H1 (cell line): Measurements from ENCODE around the gene OTOP3. TPM values are rescaled to one million over a fixed set of nuclear protein-coding genes. Genes with fewer than 3 reads are reported as not detected.

Experiments
- CTCF ChIA-PET: fragments of 300-600 bp; sonication (Branson Sonifier 250); formaldehyde crosslinking; loops from one replicate; lab custom pipeline; 2021; ENCODE audit not compliant: partially characterized antibody; lab: Charles Lee
- POLR2A ChIA-PET: fragments of 300-600 bp; sonication (Branson Sonifier 250); formaldehyde crosslinking; loops from one replicate; lab custom pipeline; 2021; ENCODE audit warnings: inconsistent platforms; ENCODE audit not compliant: partially characterized antibody; lab: Charles Lee
- DNase-seq, 2 experiments: peaks; one replicate each; pipeline versions ENCODE4 v3.0.0 to v3.0.0-alpha.2; 2010 to 2022; ENCODE audit warnings: low spot score in 2 of 2, low read depth in 1 of 2, mixed read lengths in 1 of 2
- FAIRE-seq: peaks from 2 replicates; lab custom pipeline; 2011; peaks lifted over from hg19 to GRCh38; lab: Jason Lieb, UNC
- H2AFZ ChIP-seq: 2 replicates; pipeline ENCODE4 v1.8.1; 2012; ENCODE audit warnings: low read length, inconsistent platforms
- H2AK5ac ChIP-seq: 2 replicates; pipeline ENCODE4 v1.6.1; 2013; ENCODE audit warnings: low read depth, low read length
- H2BK120ac ChIP-seq: replicated peaks from 2 replicates; pipeline ENCODE3; 2013; ENCODE audit warnings: low read depth, low read length, inconsistent platforms
- H2BK12ac ChIP-seq: 2 replicates; pipeline ENCODE4 v1.6.1; 2013; ENCODE audit warnings: low read depth, low read length
- H2BK15ac ChIP-seq: 2 replicates; pipeline ENCODE4 v1.6.1; 2013; ENCODE audit warnings: low read length
- H2BK20ac ChIP-seq: 2 replicates; pipeline ENCODE4 v1.6.1; 2013; ENCODE audit warnings: low read length
- H2BK5ac ChIP-seq: 2 replicates; pipeline ENCODE4 v1.6.1; 2013; ENCODE audit warnings: low read depth, low read length
- H3K14ac ChIP-seq: 2 replicates; pipeline ENCODE4 v1.6.1; 2013; ENCODE audit warnings: inconsistent platforms; ENCODE audit not compliant: insufficient read length
- H3K18ac ChIP-seq: 2 replicates; pipeline ENCODE4 v1.6.1; 2013; ENCODE audit warnings: low read length; ENCODE audit errors: extremely low read depth
- H3K23ac ChIP-seq: 2 replicates; pipeline ENCODE4 v1.6.1; 2013; ENCODE audit warnings: inconsistent platforms; ENCODE audit not compliant: insufficient read length
- H3K23me2 ChIP-seq: 2 replicates; pipeline ENCODE4 v1.6.1; 2013; ENCODE audit warnings: low read depth, low read length
- H3K27ac ChIP-seq: 2 replicates; pipeline ENCODE4 v1.6.1; 2011; ENCODE audit warnings: low read depth, low read length, inconsistent platforms
- H3K27me3 ChIP-seq, 4 experiments: replicated peaks in 1 of 4; 1 replicate in 1 of 4; 2 replicates in 3 of 4; pipeline versions ENCODE4 v1.6.1 to v1.8.1; 2011 to 2013; ENCODE audit warnings: low read length in 3 of 4, mild to moderate bottlenecking in 3 of 4, inconsistent platforms in 2 of 4, mixed read lengths in 2 of 4, moderate library complexity in 1 of 4; ENCODE audit not compliant: control insufficient read depth in 3 of 4, insufficient read depth in 3 of 4; ENCODE audit errors: extremely low read depth in 1 of 4
- H3K36me3 ChIP-seq, 4 experiments: 2 replicates each; pipeline versions ENCODE4 v1.6.1 to v1.8.1; 2011 to 2013; ENCODE audit warnings: mild to moderate bottlenecking in 4 of 4, low read length in 3 of 4, moderate library complexity in 2 of 4, control low read depth in 1 of 4, inconsistent platforms in 1 of 4; ENCODE audit not compliant: insufficient read depth in 4 of 4, control insufficient read depth in 2 of 4
- H3K4ac ChIP-seq: replicated peaks from 2 replicates; pipeline ENCODE3; 2013; ENCODE audit warnings: low read length, low read depth, mixed read lengths, inconsistent platforms; ENCODE audit not compliant: insufficient read length
- H3K4me1 ChIP-seq, 4 experiments: replicated peaks in 1 of 4; 1 replicate in 1 of 4; 2 replicates in 3 of 4; pipeline versions ENCODE4 v1.6.1 to v1.8.1; 2011 to 2013; ENCODE audit warnings: low read length in 3 of 4, inconsistent platforms in 2 of 4, mixed read lengths in 1 of 4; ENCODE audit not compliant: insufficient read depth in 4 of 4, control insufficient read depth in 3 of 4
- H3K4me2 ChIP-seq, 2 experiments: 2 replicates each; pipeline versions ENCODE4 v1.6.1 to v1.8.1; 2011 to 2013; ENCODE audit warnings: low read depth in 2 of 2, low read length in 2 of 2, control low read depth in 1 of 2, inconsistent platforms in 1 of 2, mild to moderate bottlenecking in 1 of 2; ENCODE audit not compliant: insufficient read depth in 1 of 2
- H3K4me3 ChIP-seq, 4 experiments: fragments of 200-600, 300-600 bp in 1 of 4; sonication (generic), shearing (Covaris generic), sonication (Bioruptor Twin) in 1 of 4; 2 replicates each; pipeline versions ENCODE4 v1.5.1 to v1.8.1; 2011 to 2016; ENCODE audit warnings: low read length in 4 of 4, low read depth in 3 of 4, control low read depth in 2 of 4, inconsistent platforms in 2 of 4, mild to moderate bottlenecking in 2 of 4, mixed read lengths in 1 of 4, moderate library complexity in 1 of 4; ENCODE audit not compliant: insufficient read depth in 2 of 4; ENCODE audit errors: extremely low read depth in 1 of 4
- H3K56ac ChIP-seq: replicated peaks from 2 replicates; pipeline ENCODE3; 2013; ENCODE audit warnings: low read depth, mild to moderate bottlenecking, mixed read lengths, low read length, inconsistent platforms; ENCODE audit not compliant: insufficient read length
- H3K79me1 ChIP-seq: 2 replicates; pipeline ENCODE4 v1.6.1; 2013; ENCODE audit warnings: low read depth, low read length, control low read depth
- H3K79me2 ChIP-seq, 2 experiments: 2 replicates each; pipeline versions ENCODE4 v1.6.1 to v1.8.1; 2012 to 2013; ENCODE audit warnings: low read length in 2 of 2, mild to moderate bottlenecking in 2 of 2, inconsistent platforms in 1 of 2; ENCODE audit not compliant: insufficient read depth in 2 of 2, control insufficient read depth in 1 of 2
- H3K9ac ChIP-seq, 4 experiments: replicated peaks in 1 of 4; 1 replicate in 1 of 4; 2 replicates in 3 of 4; pipeline versions ENCODE4 v1.6.1 to v1.8.1; 2011 to 2013; ENCODE audit warnings: low read depth in 3 of 4, low read length in 3 of 4, control low read depth in 2 of 4, mild to moderate bottlenecking in 2 of 4, moderate library complexity in 2 of 4, inconsistent platforms in 1 of 4; ENCODE audit errors: extremely low read depth in 1 of 4
- H3K9me3 ChIP-seq, 2 experiments: 2 replicates each; pipeline versions ENCODE4 v1.6.1 to v1.8.1; 2012 to 2013; ENCODE audit warnings: mild to moderate bottlenecking in 2 of 2, moderate library complexity in 2 of 2, control low read depth in 1 of 2, inconsistent platforms in 1 of 2, low read depth in 1 of 2, low read length in 1 of 2, mixed read lengths in 1 of 2; ENCODE audit not compliant: insufficient read depth in 2 of 2
- H4K20me1 ChIP-seq, 2 experiments: replicated peaks in 1 of 2; 2 replicates each; pipeline versions ENCODE3 to v1.8.1; 2011 to 2013; ENCODE audit warnings: inconsistent platforms in 2 of 2, low read length in 2 of 2, mild to moderate bottlenecking in 1 of 2; ENCODE audit not compliant: insufficient read depth in 2 of 2, control insufficient read depth in 1 of 2
- H4K5ac ChIP-seq: 2 replicates; pipeline ENCODE4 v1.6.1; 2013; ENCODE audit warnings: low read length, low read depth, mixed read lengths, inconsistent platforms; ENCODE audit not compliant: insufficient read length
- H4K8ac ChIP-seq: 2 replicates; pipeline ENCODE4 v1.8.0; 2013; ENCODE audit warnings: mild to moderate bottlenecking, moderate library complexity, low read length, inconsistent platforms; ENCODE audit not compliant: insufficient read depth; ENCODE audit errors: extremely low read depth
- H4K91ac ChIP-seq: replicated peaks from 2 replicates; pipeline ENCODE3; 2013; ENCODE audit warnings: low read length, mixed read lengths, inconsistent platforms; ENCODE audit not compliant: insufficient read length
- GABPA ChIP-seq: IDR thresholded peaks from 2 replicates; pipeline ENCODE4 v1.6.1; 2011; ENCODE audit warnings: mild to moderate bottlenecking, low read length, moderate library complexity, borderline replicate concordance; ENCODE audit not compliant: insufficient read depth
- RAD21 ChIP-seq, 2 experiments: IDR thresholded peaks in 1 of 2; conservative IDR thresholded peaks in 1 of 2; 2 replicates each; pipeline ENCODE4 v1.6.1; 2011; ENCODE audit warnings: low read depth in 2 of 2, low read length in 2 of 2, improper control_type of control experiment in 1 of 2, inconsistent platforms in 1 of 2, mild to moderate bottlenecking in 1 of 2, moderate library complexity in 1 of 2
- SIX5 ChIP-seq: IDR thresholded peaks from 2 replicates; pipeline ENCODE4 v1.6.1; 2011; ENCODE audit warnings: mild to moderate bottlenecking, low read depth, low read length
- WGBS, 2 experiments: shearing (Covaris generic) in 1 of 2; methylation state at CpG; one replicate each; pipeline versions ENCODE4 v1.1.6 to v1.1.7; 2013 to 2015; ENCODE audit warnings: low lambda C conversion rate in 2 of 2, mixed read lengths in 2 of 2, inconsistent platforms in 1 of 2, low coverage in 1 of 2, missing lambda C conversion rate in 1 of 2; ENCODE audit not compliant: insufficient replicate concordance in 2 of 2, insufficient coverage in 1 of 2, insufficient read length in 1 of 2; ENCODE audit errors: extremely low coverage in 1 of 2, missing lambda C conversion rate in 1 of 2; 5-methylcytosine and 5-hydroxymethylcytosine counted together
- polyA plus RNA-seq, 7 experiments: library from polyadenylated mRNA; depleted of rRNA in 3 of 7; stranded (reverse) in 5 of 7; unstranded in 2 of 7; fragments of >200 nt in 5 of 7; fragments of 200-250 nt in 2 of 7; gene quantifications; 1 replicate in 5 of 7; 2 replicates in 1 of 7; 4 replicates in 1 of 7; pipeline versions ENCODE4 v1.2.1 to v1.2.3, GENCODE V29; 2011 to 2013; ENCODE audit warnings: missing spikeins in 2 of 7, mixed read lengths in 2 of 7
- total RNA-seq: library from RNA; stranded (reverse); fragmentation: NEBNext Ultra II Directional; extraction: Animal tissue kit (Norgen Biotek cat#: 25700); gene quantifications from 2 replicates; pipeline ENCODE4 v1.2.1, GENCODE V29; 2021
- TF ChIP-seq, protein P1 (sequence below), 3 experiments: IDR thresholded peaks; 1 replicate in 2 of 3; 2 replicates in 1 of 3; pipeline versions ENCODE4 v1.5.1 to v1.6.1; 2011; ENCODE audit warnings: low read length in 3 of 3, mild to moderate bottlenecking in 3 of 3, inconsistent platforms in 2 of 3, low read depth in 1 of 3, moderate library complexity in 1 of 3; ENCODE audit not compliant: insufficient read depth in 1 of 3; ENCODE audit errors: control extremely low read depth in 1 of 3

The OTOP3 gene
- total and polyA plus RNA-seq, 2 of the 8 experiments (the other 6 are each of a cell fraction or from before 2014, with no cell fraction given): 0.05 TPM; not detected in 1

GRCh38 chr17:74961657-74962350, 26.1 kb downstream of the OTOP3 start:
- FAIRE-seq: peak; percentile 76

More at GRCh38 chr17:74961657-74962350, 26.1 kb downstream of the OTOP3 start:
- Histone ChIP-seq H3K23ac (no peak overlapping the region), H3K79me1 (no peaks in the 10 kb centered on the region), H3K4me2 (no peak overlapping the region), H4K5ac (no peak overlapping the region), H3K9me3 (no peaks in the 10 kb centered on the region), H3K79me2 (no peaks in the 10 kb centered on the region), H4K8ac (peak overlapping the region; percentile 63; the same call in 1 of the 2 replicates), H2BK120ac (no peak overlapping the region), H3K27me3 (peaks cover 0 to 5% (median 2%) of the 10 kb centered on the region in 4 experiments; a peak in 3 of 7 replicates), H2BK20ac (no peak overlapping the region), H3K4ac (no peak overlapping the region), H3K36me3 (no peaks in the 10 kb centered on the region), H3K4me3 (no peak overlapping the region), H3K56ac (no peak overlapping the region), H3K4me1 (peaks cover 0 to 7% (median 1%) of the 10 kb centered on the region in 4 experiments; a peak in 4 of 7 replicates), H2BK12ac (0 out of 2 replicates have a peak overlapping the region, but pooled peaks have one; percentile 87), H2AK5ac (no peak overlapping the region), H2BK5ac (no peak overlapping the region), H2AFZ (no peak overlapping the region), H3K9ac (no peak overlapping the region), H4K20me1 (peaks cover 0 to 1% of the 10 kb centered on the region in 2 experiments), H3K18ac (no peak overlapping the region), H4K91ac (peak overlapping the region; percentile 84), H3K14ac (no peak overlapping the region), H2BK15ac (0 out of 2 replicates have a peak overlapping the region, but pooled peaks have one; percentile 29), H3K27ac (no peak overlapping the region), H3K23me2 (0 out of 2 replicates have a peak, but pooled peaks cover 3% of the 10 kb centered on the region)
- peak; percentile 88 to 91 for TF ChIP-seq RAD21 (IDR thresholded peaks at IDR 0.05 in 1 of 2, conservative IDR thresholded peaks at IDR 0.05 in 1 of 2; ENCODE audit: low read depth in 2 of 2, low read length in 2 of 2)
- TF ChIP-seq, protein P1, sequence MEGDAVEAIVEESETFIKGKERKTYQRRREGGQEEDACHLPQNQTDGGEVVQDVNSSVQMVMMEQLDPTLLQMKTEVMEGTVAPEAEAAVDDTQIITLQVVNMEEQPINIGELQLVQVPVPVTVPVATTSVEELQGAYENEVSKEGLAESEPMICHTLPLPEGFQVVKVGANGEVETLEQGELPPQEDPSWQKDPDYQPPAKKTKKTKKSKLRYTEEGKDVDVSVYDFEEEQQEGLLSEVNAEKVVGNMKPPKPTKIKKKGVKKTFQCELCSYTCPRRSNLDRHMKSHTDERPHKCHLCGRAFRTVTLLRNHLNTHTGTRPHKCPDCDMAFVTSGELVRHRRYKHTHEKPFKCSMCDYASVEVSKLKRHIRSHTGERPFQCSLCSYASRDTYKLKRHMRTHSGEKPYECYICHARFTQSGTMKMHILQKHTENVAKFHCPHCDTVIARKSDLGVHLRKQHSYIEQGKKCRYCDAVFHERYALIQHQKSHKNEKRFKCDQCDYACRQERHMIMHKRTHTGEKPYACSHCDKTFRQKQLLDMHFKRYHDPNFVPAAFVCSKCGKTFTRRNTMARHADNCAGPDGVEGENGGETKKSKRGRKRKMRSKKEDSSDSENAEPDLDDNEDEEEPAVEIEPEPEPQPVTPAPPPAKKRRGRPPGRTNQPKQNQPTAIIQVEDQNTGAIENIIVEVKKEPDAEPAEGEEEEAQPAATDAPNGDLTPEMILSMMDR (IDR thresholded peaks at IDR 0.05; ENCODE audit: control extremely low read depth in 1 of 3, insufficient read depth in 1 of 3, low read depth in 1 of 3, low read length in 3 of 3): peak; percentile 79 to 83 (median 82)
- no peak for TF ChIP-seq SIX5
- TF ChIP-seq GABPA: peak; percentile 62; the same call in 1 of the 2 replicates
- POLR2A ChIA-PET: interaction anchor here (0.6 to 2.5 kb wide), 7 partner anchors 10 to 73 kb away, joined by 3 to 37 read pairs (median 4); partner anchors contain the start of genes CDR2L, HID1 and MRPL58
- DNase-seq: peak; percentile 70 to 97
- 63% methylated on average over 23 of the region's 23 CpGs; no CpG with 5 or more reads in 1 of the 2 experiments for WGBS, 2 experiments
- CTCF ChIA-PET: interaction anchor here (0.6 to 27.2 kb wide), 49 partner anchors 10 to 541 kb away, joined by 3 to 1072 read pairs (median 6); partner anchors contain the start of genes CDR2L, FADS6, HID1 and MRPL58
